PC-3 (cell line): Measurements from ENCODE around the gene NRAP. TPM values are rescaled to one million over a fixed set of nuclear protein-coding genes. Genes with fewer than 3 reads are reported as not detected.

ENCODE experiments used
- ATAC-seq: fragments of 200-7000 bp; cut with Tn5 transposase; 2 replicates; pipeline ENCODE4 v1.9.1; 2020; ENCODE audit warnings: mild to moderate bottlenecking, moderate library complexity
- BruUV-seq: library from RNA; stranded (reverse); fragments of 400-500 nt; replicated peaks from 2 replicates; lab custom pipeline; 2021; lab: Mats Ljungman, UMichigan
- CTCF ChIA-PET: fragments of 300-600 bp; sonication (Branson Sonifier 250); formaldehyde crosslinking; loops from one replicate; lab custom pipeline; 2022; ENCODE audit warnings: antibody characterized with exemption; lab: Charles Lee
- POLR2A ChIA-PET: fragments of 300-600 bp; sonication (Branson Sonifier 250); formaldehyde crosslinking; loops from one replicate; lab custom pipeline; 2022; ENCODE audit warnings: antibody characterized with exemption; ENCODE audit not compliant: unreplicated experiment; lab: Charles Lee
- DNase-seq: peaks from one replicate; pipeline ENCODE4 v3.0.0-alpha.2; 2015
- H2AFZ ChIP-seq: fragments of 300-600 bp; sonication (generic); 2 replicates; pipeline ENCODE4 v1.6.0; 2016; ENCODE audit warnings: antibody characterized with exemption, low read length
- H3F3A ChIP-seq: fragments of 300-600 bp; sonication (generic); one replicate; pipeline ENCODE4 v1.6.0; 2017; ENCODE audit warnings: antibody characterized with exemption, low read length, control low read depth, mild to moderate bottlenecking; ENCODE audit not compliant: unreplicated experiment
- H3K27ac ChIP-seq: fragments of 300-600 bp; sonication (generic); 2 replicates; pipeline ENCODE4 v1.5.1; 2016; ENCODE audit warnings: mild to moderate bottlenecking, low read length
- H3K27me3 ChIP-seq: fragments of 300-600 bp; sonication (generic); 2 replicates; pipeline ENCODE4 v1.6.1; 2016; ENCODE audit warnings: low read length, mixed read lengths
- H3K36me3 ChIP-seq: fragments of 300-600 bp; sonication (generic); 2 replicates; pipeline ENCODE4 v1.6.1; 2016; ENCODE audit warnings: low read depth, mixed run types, low read length, mixed read lengths
- H3K4me1 ChIP-seq: fragments of 300-600 bp; sonication (generic); 2 replicates; pipeline ENCODE4 v1.5.1; 2016; ENCODE audit warnings: low read length; ENCODE audit not compliant: insufficient read depth
- H3K4me2 ChIP-seq: fragments of 300-600 bp; sonication (generic); 2 replicates; pipeline ENCODE4 v1.6.0; 2016; ENCODE audit warnings: low read length
- H3K4me3 ChIP-seq: fragments of 300-600 bp; sonication (generic); 2 replicates; pipeline ENCODE4 v1.5.1; 2016; ENCODE audit warnings: mild to moderate bottlenecking, low read length, mixed read lengths
- H3K79me2 ChIP-seq: fragments of 300-600 bp; sonication (generic); 2 replicates; pipeline ENCODE4 v1.6.1; 2017; ENCODE audit warnings: low read length, mixed read lengths
- H3K9ac ChIP-seq: fragments of 300-600 bp; sonication (generic); 2 replicates; pipeline ENCODE4 v1.6.0; 2016; ENCODE audit warnings: mild to moderate bottlenecking, low read length
- H3K9me2 ChIP-seq: fragments of 300-600 bp; sonication (generic); replicated peaks from 2 replicates; pipeline ENCODE4 v1.6.1; 2016; ENCODE audit warnings: mixed run types, low read length, mixed read lengths
- H3K9me3 ChIP-seq: fragments of 300-600 bp; sonication (generic); 2 replicates; pipeline ENCODE4 v1.6.1; 2016; ENCODE audit warnings: low read length, mixed read lengths
- H4K20me1 ChIP-seq: fragments of 300-600 bp; sonication (generic); 2 replicates; pipeline ENCODE4 v1.6.1; 2016; ENCODE audit warnings: low read length, mixed read lengths
- CTCF ChIP-seq: fragments of 300-600 bp; sonication (generic); conservative IDR thresholded peaks from 2 replicates; pipeline ENCODE4 v1.5.1; 2017; ENCODE audit warnings: antibody characterized with exemption, low read depth, mild to moderate bottlenecking, low read length
- EZH2 ChIP-seq: fragments of 300-600 bp; sonication (generic); IDR thresholded peaks from one replicate; pipeline ENCODE4 v1.6.1; 2017; ENCODE audit warnings: antibody characterized with exemption, mild to moderate bottlenecking, low read length; ENCODE audit not compliant: unreplicated experiment
- EZH2phosphoT487 ChIP-seq: fragments of 300-600 bp; sonication (generic); IDR thresholded peaks from 2 replicates; pipeline ENCODE4 v1.6.1; 2018; ENCODE audit warnings: mild to moderate bottlenecking, antibody characterized with exemption, low read length, borderline replicate concordance
- intact Hi-C: fragments of 100-400 bp; cut with micrococcal nuclease; formaldehyde crosslinking; loops from 2 replicates; pipeline ENCODE4 v1.9.0; 2023
- total RNA-seq: library from RNA; depleted of rRNA; stranded (reverse); fragments of >200 nt; gene quantifications from 2 replicates; pipeline ENCODE4 v1.2.3, GENCODE V29; 2014

The NRAP gene
- total RNA-seq, 1 experiment from 2014 or later = not detected

- no peaks in the 10 kb centered on the region for H4K20me1 ChIP-seq
- no peak for ATAC-seq
- ChIA-PET POLR2A (no interaction called here), CTCF (no interaction called here)
- H2AFZ ChIP-seq = no peak overlapping the region
- H3K4me2 ChIP-seq = no peak overlapping the region
- H3K4me1 ChIP-seq = no peaks in the 10 kb centered on the region
- no peak overlapping the region for H3K27ac ChIP-seq
- H3F3A ChIP-seq = no peaks in the 10 kb centered on the region
- intact Hi-C loops = no loop called here
- BruUV-seq = no TSS peak
- peak; percentile 39 for DNase-seq
- no peaks in the 10 kb centered on the region for H3K79me2 ChIP-seq
- peaks cover 4% of the 10 kb centered on the region; the same call in 1 of the 2 replicates for H3K27me3 ChIP-seq
- H3K4me3 ChIP-seq = no peak overlapping the region
- TF ChIP-seq EZH2 = no peak
- H3K36me3 ChIP-seq = no peaks in the 10 kb centered on the region
- H3K9ac ChIP-seq = no peak overlapping the region
- H3K9me2 ChIP-seq = no peaks in the 10 kb centered on the region
- no peaks in the 10 kb centered on the region for H3K9me3 ChIP-seq
Observed at GRCh38 chr10:113576852-113577251, 87.0 kb downstream of the NRAP start.

- Histone ChIP-seq H3K36me3 (no peaks in the 10 kb centered on the region), H3K9me2 (no peaks in the 10 kb centered on the region), H3F3A (no peaks in the 10 kb centered on the region), H3K4me3 (no peak overlapping the region), H3K9me3 (no peaks in the 10 kb centered on the region), H3K79me2 (no peaks in the 10 kb centered on the region), H3K27ac (no peak overlapping the region), H2AFZ (no peak overlapping the region), H4K20me1 (no peaks in the 10 kb centered on the region), H3K4me2 (no peak overlapping the region), H3K9ac (no peak overlapping the region), H3K27me3 (peaks cover 4% of the 10 kb centered on the region; the same call in 1 of the 2 replicates), H3K4me1 (no peaks in the 10 kb centered on the region)
- intact Hi-C loops = no loop called here
- no peak for TF ChIP-seq EZH2
- TF ChIP-seq EZH2phosphoT487 = no peak
- no peak for TF ChIP-seq CTCF
- DNase-seq = no peak
- no TSS peak for BruUV-seq
- POLR2A ChIA-PET = no interaction called here
- CTCF ChIA-PET = no interaction called here
- no peak for ATAC-seq
Observed at GRCh38 chr10:113573368-113573767, 90.5 kb downstream of the NRAP start.

GRCh38 chr10:113572520-113573290 lies 91.1 kb downstream of the NRAP start:
- H3K9ac ChIP-seq = no peak overlapping the region
- intact Hi-C loops = no loop called here
- H3F3A ChIP-seq = no peaks in the 10 kb centered on the region
- H3K27me3 ChIP-seq = peaks cover 4% of the 10 kb centered on the region; the same call in 1 of the 2 replicates
- H3K4me3 ChIP-seq = no peak overlapping the region
- no peak for TF ChIP-seq EZH2
- TF ChIP-seq EZH2phosphoT487 = no peak
- TF ChIP-seq CTCF = no peak
- no peaks in the 10 kb centered on the region for H3K4me1 ChIP-seq
- H3K27ac ChIP-seq = no peak overlapping the region
- CTCF ChIA-PET = no interaction called here
- H3K36me3 ChIP-seq = no peaks in the 10 kb centered on the region
- no peak overlapping the region for H2AFZ ChIP-seq
- no peak overlapping the region for H3K4me2 ChIP-seq
- no TSS peak for BruUV-seq
- H4K20me1 ChIP-seq = no peaks in the 10 kb centered on the region
- ATAC-seq (no peak), DNase-seq (no peak)
- no peaks in the 10 kb centered on the region for H3K9me3 ChIP-seq
- POLR2A ChIA-PET = no interaction called here
- H3K79me2 ChIP-seq = no peaks in the 10 kb centered on the region
- no peaks in the 10 kb centered on the region for H3K9me2 ChIP-seq
